GM12878 (cell line): ENCODE data around the gene ATF3. TPM values are rescaled to one million over a fixed set of nuclear protein-coding genes. Genes with fewer than 3 reads are reported as not detected.

Experiments used
- ATAC-seq: fragments of 200-7000 bp; cut with Tn5 transposase; 3 replicates; pipeline ENCODE4 v1.9.1; 2020; ENCODE audit warnings: mild to moderate bottlenecking, moderate library complexity
- BruUV-seq: library from RNA; stranded (reverse); fragments of 400-500 nt; replicated peaks from 2 replicates; lab custom pipeline; 2021; lab: Mats Ljungman, UMichigan
- CTCF ChIA-PET: fragments of 300-600 bp; sonication (Branson Sonifier 250); formaldehyde crosslinking; extraction: SDS; loops from one replicate; lab custom pipeline; 2021; ENCODE audit warnings: inconsistent platforms; lab: Yijun Ruan, JAX
- POLR2A ChIA-PET: fragments of 350-600 bp; formaldehyde crosslinking; extraction: SDS; loops from one replicate; lab custom pipeline; 2021; ENCODE audit warnings: inconsistent platforms; lab: Charles Lee
- RAD21 ChIA-PET: fragments of 300-600 bp; sonication (Branson Sonifier 250); formaldehyde crosslinking; loops from one replicate; lab custom pipeline; 2023; ENCODE audit warnings: antibody characterized with exemption; ENCODE audit not compliant: unreplicated experiment; lab: Charles Lee
- SMC1A ChIA-PET: fragments of 300-600 bp; sonication (Branson Sonifier 250); formaldehyde crosslinking; loops from one replicate; lab custom pipeline; 2023; ENCODE audit not compliant: unreplicated experiment, uncharacterized antibody; lab: Charles Lee
- DNase-seq: peaks from one replicate; pipeline ENCODE4 v3.0.0-alpha.2; 2011; ENCODE audit warnings: low read depth, low spot score
- FAIRE-seq: peaks from 3 replicates; lab custom pipeline; 2011; peaks lifted over from hg19 to GRCh38; lab: Jason Lieb, UNC
- H2AFZ ChIP-seq: 2 replicates; pipeline ENCODE4 v1.6.0; 2011; ENCODE audit warnings: low read depth, low read length, control low read depth; ENCODE audit not compliant: control insufficient read depth
- H3K27ac ChIP-seq: 2 replicates; pipeline ENCODE4 v1.5.1; 2011; ENCODE audit warnings: control low read depth; ENCODE audit not compliant: control insufficient read depth, insufficient read depth
- H3K27me3 ChIP-seq, 2 experiments: replicated peaks in 1 of 2; 2 replicates each; pipeline versions ENCODE4 v1.6.0 to v1.6.1; 2011; ENCODE audit warnings: low read length in 1 of 2; ENCODE audit not compliant: control insufficient read depth in 2 of 2, insufficient read depth in 2 of 2
- H3K36me3 ChIP-seq, 2 experiments: 2 replicates each; pipeline ENCODE4 v1.5.1; 2011; ENCODE audit warnings: low read length in 1 of 2; ENCODE audit not compliant: control insufficient read depth in 2 of 2, insufficient read depth in 2 of 2
- H3K4me1 ChIP-seq: 2 replicates; pipeline ENCODE4 v1.6.1; 2011; ENCODE audit warnings: mild to moderate bottlenecking, low read length, moderate library complexity, mixed read lengths; ENCODE audit not compliant: control insufficient read depth, insufficient read depth
- H3K4me2 ChIP-seq: 2 replicates; pipeline ENCODE4 v1.6.0; 2011; ENCODE audit warnings: control low read depth; ENCODE audit not compliant: control insufficient read depth, insufficient read depth
- H3K4me3 ChIP-seq: fragments of 200-600 bp; sonication (generic); 2 replicates; pipeline ENCODE4 v1.5.1; 2016
- H3K79me2 ChIP-seq: 2 replicates; pipeline ENCODE4 v1.6.0; 2011; ENCODE audit warnings: low read length; ENCODE audit not compliant: control insufficient read depth, insufficient read depth
- H3K9ac ChIP-seq: 2 replicates; pipeline ENCODE4 v1.8.0; 2011; ENCODE audit warnings: low read length, control low read depth, mixed read lengths; ENCODE audit not compliant: control insufficient read depth, insufficient read depth
- H3K9me3 ChIP-seq: replicated peaks from 3 replicates; pipeline ENCODE4 v1.5.1; 2011; ENCODE audit warnings: mild to moderate bottlenecking, low read length; ENCODE audit not compliant: control insufficient read depth, insufficient read depth
- H4K20me1 ChIP-seq: 2 replicates; pipeline ENCODE4 v1.6.0; 2011; ENCODE audit not compliant: control insufficient read depth, insufficient read depth
- BCL11A ChIP-seq: IDR thresholded peaks from 2 replicates; pipeline ENCODE4 v1.6.1; 2011; ENCODE audit warnings: low read depth, low read length
- E4F1 ChIP-seq: fragments of 450-650 bp; IDR thresholded peaks from 2 replicates; pipeline ENCODE4 v1.6.1; 2018; ENCODE audit warnings: borderline replicate concordance, mild to moderate bottlenecking; ENCODE audit not compliant: partially characterized antibody
- JUNB ChIP-seq: IDR thresholded peaks from 2 replicates; pipeline ENCODE4 v1.6.1; 2016; ENCODE audit warnings: antibody characterized with exemption, mild to moderate bottlenecking
- NFIC ChIP-seq: IDR thresholded peaks from 2 replicates; pipeline ENCODE4 v1.6.1; 2012; ENCODE audit warnings: low read depth, mild to moderate bottlenecking, inconsistent platforms, low read length, moderate library complexity
- WGBS: methylation state at CpG from one replicate; pipeline ENCODE4 v1.1.6; 2016; ENCODE audit warnings: low lambda C conversion rate; ENCODE audit not compliant: insufficient replicate concordance, insufficient coverage; ENCODE audit errors: missing lambda C conversion rate; 5-methylcytosine and 5-hydroxymethylcytosine counted together
- in situ Hi-C: fragments of 300-500 bp; cut with MboI; formaldehyde crosslinking; loops from 9 replicates; pipeline ENCODE4 v1.14.3; 2018; ENCODE audit warnings: mixed read lengths
- intact Hi-C: fragments of 100-400 bp; cut with micrococcal nuclease; formaldehyde crosslinking; loops from one replicate; pipeline ENCODE4 v1.14.2; 2022; ENCODE audit not compliant: unreplicated experiment
- polyA plus RNA-seq, 11 experiments: library from polyadenylated mRNA; depleted of rRNA in 4 of 11; unstranded in 6 of 11; stranded (reverse) in 5 of 11; fragments of >200 nt; fragmentation: Nextera tagmentation in 4 of 11; fragmentation: Illumina TruSeq in 1 of 11; extraction: Ambion mirVana in 4 of 11; extraction: Trizol in 1 of 11; gene quantifications; 1 replicate in 1 of 11; 2 replicates in 10 of 11; pipeline versions ENCODE4 v1.2.1 to v1.2.3, GENCODE V29; 2011 to 2016; ENCODE audit warnings: inconsistent platforms in 2 of 11, missing spikeins in 2 of 11, low read depth in 1 of 11
- total RNA-seq, 4 experiments: library from RNA; depleted of rRNA in 3 of 4; stranded (reverse); fragments of >200 nt in 3 of 4; fragmentation: Illumina TruSeq in 1 of 4; extraction: Trizol in 1 of 4; gene quantifications; 2 replicates each; pipeline versions ENCODE4 v1.2.1 to v1.2.3, GENCODE V29; 2013 to 2021

The ATF3 gene
- total and polyA plus RNA-seq, 10 of the 15 experiments (the other 5 are each of a cell fraction or from before 2014, with no cell fraction given), result 3.0 to 13.9 (median 8.3) TPM

GRCh38 chr1:212664409-212665199 lies 56.0 kb downstream of the ATF3 start:
- ChIA-PET CTCF (interaction anchor here (0.6 to 5.6 kb wide), 77 partner anchors 8 to 983 kb away, joined by 3 to 103 read pairs (median 5); partner anchors contain the start of genes ATF3, BATF3, NSL1 and TATDN3), POLR2A (interaction anchor here (0.5 to 1.6 kb wide), 2 partner anchors 187 to 880 kb away, joined by 3 to 4 read pairs; no protein-coding TSS in a partner anchor), RAD21 (interaction anchor here (0.6 to 5.3 kb wide), 55 partner anchors 9 to 984 kb away, joined by 3 to 66 read pairs (median 5); partner anchors contain the start of genes ATF3 and BATF3), SMC1A (interaction anchor here (0.5 to 5.7 kb wide), 44 partner anchors 9 to 1011 kb away, joined by 3 to 80 read pairs (median 5); partner anchors contain the start of genes BATF3, NSL1 and TATDN3)
- peak overlapping the region; percentile 89; the same call in 1 of the 2 replicates for H2AFZ ChIP-seq
- DNase-seq, result no peak
- H3K36me3 ChIP-seq, result no peaks in the 10 kb centered on the region
- no peaks in the 10 kb centered on the region for H3K79me2 ChIP-seq
- FAIRE-seq, result no peak
- no peaks in the 10 kb centered on the region for H3K9me3 ChIP-seq
- BruUV-seq, result no TSS peak
- no peaks in the 10 kb centered on the region for H4K20me1 ChIP-seq
- H3K4me3 ChIP-seq, result no peak overlapping the region
- intact Hi-C loops (loop anchor here (1.0 to 10.0 kb wide), 6 partner anchors 35 to 400 kb away; partner anchors contain the start of gene BATF3), in situ Hi-C loops (loop anchor here (5.0 kb wide), 1 partner anchor 333 kb away; no protein-coding TSS in a partner anchor)
- H3K27me3 ChIP-seq, result no peaks in the 10 kb centered on the region
- TF ChIP-seq JUNB (no peak), E4F1 (no peak), BCL11A (no peak), NFIC (no peak)
- ATAC-seq, result no peak
- peaks cover 24% of the 10 kb centered on the region for H3K4me1 ChIP-seq
- H3K9ac ChIP-seq, result no peak overlapping the region
- H3K4me2 ChIP-seq, result 0 out of 2 replicates have a peak overlapping the region, but pooled peaks have one; percentile 5
- WGBS, result 65% methylated on average over 11 of the region's 11 CpGs
- no peak overlapping the region for H3K27ac ChIP-seq
